H1 (cell line): ENCODE data around the gene FLVCR2. TPM values are rescaled to one million over a fixed set of nuclear protein-coding genes. Genes with fewer than 3 reads are reported as not detected.

Source experiments
- CTCF ChIA-PET: fragments of 300-600 bp; sonication (Branson Sonifier 250); formaldehyde crosslinking; loops from one replicate; lab custom pipeline; 2021; ENCODE audit not compliant: partially characterized antibody; lab: Charles Lee
- POLR2A ChIA-PET: fragments of 300-600 bp; sonication (Branson Sonifier 250); formaldehyde crosslinking; loops from one replicate; lab custom pipeline; 2021; ENCODE audit warnings: inconsistent platforms; ENCODE audit not compliant: partially characterized antibody; lab: Charles Lee
- DNase-seq, 2 experiments: peaks; one replicate each; pipeline versions ENCODE4 v3.0.0 to v3.0.0-alpha.2; 2010 to 2022; ENCODE audit warnings: low spot score in 2 of 2, low read depth in 1 of 2, mixed read lengths in 1 of 2
- FAIRE-seq: peaks from 2 replicates; lab custom pipeline; 2011; peaks lifted over from hg19 to GRCh38; lab: Jason Lieb, UNC
- H2AFZ ChIP-seq: 2 replicates; pipeline ENCODE4 v1.8.1; 2012; ENCODE audit warnings: low read length, inconsistent platforms
- H2AK5ac ChIP-seq: 2 replicates; pipeline ENCODE4 v1.6.1; 2013; ENCODE audit warnings: low read depth, low read length
- H2BK120ac ChIP-seq: replicated peaks from 2 replicates; pipeline ENCODE3; 2013; ENCODE audit warnings: low read depth, low read length, inconsistent platforms
- H2BK12ac ChIP-seq: 2 replicates; pipeline ENCODE4 v1.6.1; 2013; ENCODE audit warnings: low read depth, low read length
- H2BK15ac ChIP-seq: 2 replicates; pipeline ENCODE4 v1.6.1; 2013; ENCODE audit warnings: low read length
- H2BK20ac ChIP-seq: 2 replicates; pipeline ENCODE4 v1.6.1; 2013; ENCODE audit warnings: low read length
- H2BK5ac ChIP-seq: 2 replicates; pipeline ENCODE4 v1.6.1; 2013; ENCODE audit warnings: low read depth, low read length
- H3K14ac ChIP-seq: 2 replicates; pipeline ENCODE4 v1.6.1; 2013; ENCODE audit warnings: inconsistent platforms; ENCODE audit not compliant: insufficient read length
- H3K18ac ChIP-seq: 2 replicates; pipeline ENCODE4 v1.6.1; 2013; ENCODE audit warnings: low read length; ENCODE audit errors: extremely low read depth
- H3K23ac ChIP-seq: 2 replicates; pipeline ENCODE4 v1.6.1; 2013; ENCODE audit warnings: inconsistent platforms; ENCODE audit not compliant: insufficient read length
- H3K23me2 ChIP-seq: 2 replicates; pipeline ENCODE4 v1.6.1; 2013; ENCODE audit warnings: low read depth, low read length
- H3K27ac ChIP-seq: 2 replicates; pipeline ENCODE4 v1.6.1; 2011; ENCODE audit warnings: low read depth, low read length, inconsistent platforms
- H3K27me3 ChIP-seq, 4 experiments: replicated peaks in 1 of 4; 1 replicate in 1 of 4; 2 replicates in 3 of 4; pipeline versions ENCODE4 v1.6.1 to v1.8.1; 2011 to 2013; ENCODE audit warnings: low read length in 3 of 4, mild to moderate bottlenecking in 3 of 4, inconsistent platforms in 2 of 4, mixed read lengths in 2 of 4, moderate library complexity in 1 of 4; ENCODE audit not compliant: control insufficient read depth in 3 of 4, insufficient read depth in 3 of 4; ENCODE audit errors: extremely low read depth in 1 of 4
- H3K36me3 ChIP-seq, 4 experiments: 2 replicates each; pipeline versions ENCODE4 v1.6.1 to v1.8.1; 2011 to 2013; ENCODE audit warnings: mild to moderate bottlenecking in 4 of 4, low read length in 3 of 4, moderate library complexity in 2 of 4, control low read depth in 1 of 4, inconsistent platforms in 1 of 4; ENCODE audit not compliant: insufficient read depth in 4 of 4, control insufficient read depth in 2 of 4
- H3K4ac ChIP-seq: replicated peaks from 2 replicates; pipeline ENCODE3; 2013; ENCODE audit warnings: low read length, low read depth, mixed read lengths, inconsistent platforms; ENCODE audit not compliant: insufficient read length
- H3K4me1 ChIP-seq, 4 experiments: replicated peaks in 1 of 4; 1 replicate in 1 of 4; 2 replicates in 3 of 4; pipeline versions ENCODE4 v1.6.1 to v1.8.1; 2011 to 2013; ENCODE audit warnings: low read length in 3 of 4, inconsistent platforms in 2 of 4, mixed read lengths in 1 of 4; ENCODE audit not compliant: insufficient read depth in 4 of 4, control insufficient read depth in 3 of 4
- H3K4me2 ChIP-seq, 2 experiments: 2 replicates each; pipeline versions ENCODE4 v1.6.1 to v1.8.1; 2011 to 2013; ENCODE audit warnings: low read depth in 2 of 2, low read length in 2 of 2, control low read depth in 1 of 2, inconsistent platforms in 1 of 2, mild to moderate bottlenecking in 1 of 2; ENCODE audit not compliant: insufficient read depth in 1 of 2
- H3K4me3 ChIP-seq, 4 experiments: fragments of 200-600, 300-600 bp in 1 of 4; sonication (generic), shearing (Covaris generic), sonication (Bioruptor Twin) in 1 of 4; 2 replicates each; pipeline versions ENCODE4 v1.5.1 to v1.8.1; 2011 to 2016; ENCODE audit warnings: low read length in 4 of 4, low read depth in 3 of 4, control low read depth in 2 of 4, inconsistent platforms in 2 of 4, mild to moderate bottlenecking in 2 of 4, mixed read lengths in 1 of 4, moderate library complexity in 1 of 4; ENCODE audit not compliant: insufficient read depth in 2 of 4; ENCODE audit errors: extremely low read depth in 1 of 4
- H3K56ac ChIP-seq: replicated peaks from 2 replicates; pipeline ENCODE3; 2013; ENCODE audit warnings: low read depth, mild to moderate bottlenecking, mixed read lengths, low read length, inconsistent platforms; ENCODE audit not compliant: insufficient read length
- H3K79me1 ChIP-seq: 2 replicates; pipeline ENCODE4 v1.6.1; 2013; ENCODE audit warnings: low read depth, low read length, control low read depth
- H3K79me2 ChIP-seq, 2 experiments: 2 replicates each; pipeline versions ENCODE4 v1.6.1 to v1.8.1; 2012 to 2013; ENCODE audit warnings: low read length in 2 of 2, mild to moderate bottlenecking in 2 of 2, inconsistent platforms in 1 of 2; ENCODE audit not compliant: insufficient read depth in 2 of 2, control insufficient read depth in 1 of 2
- H3K9ac ChIP-seq, 4 experiments: replicated peaks in 1 of 4; 1 replicate in 1 of 4; 2 replicates in 3 of 4; pipeline versions ENCODE4 v1.6.1 to v1.8.1; 2011 to 2013; ENCODE audit warnings: low read depth in 3 of 4, low read length in 3 of 4, control low read depth in 2 of 4, mild to moderate bottlenecking in 2 of 4, moderate library complexity in 2 of 4, inconsistent platforms in 1 of 4; ENCODE audit errors: extremely low read depth in 1 of 4
- H3K9me3 ChIP-seq, 2 experiments: 2 replicates each; pipeline versions ENCODE4 v1.6.1 to v1.8.1; 2012 to 2013; ENCODE audit warnings: mild to moderate bottlenecking in 2 of 2, moderate library complexity in 2 of 2, control low read depth in 1 of 2, inconsistent platforms in 1 of 2, low read depth in 1 of 2, low read length in 1 of 2, mixed read lengths in 1 of 2; ENCODE audit not compliant: insufficient read depth in 2 of 2
- H4K20me1 ChIP-seq, 2 experiments: replicated peaks in 1 of 2; 2 replicates each; pipeline versions ENCODE3 to v1.8.1; 2011 to 2013; ENCODE audit warnings: inconsistent platforms in 2 of 2, low read length in 2 of 2, mild to moderate bottlenecking in 1 of 2; ENCODE audit not compliant: insufficient read depth in 2 of 2, control insufficient read depth in 1 of 2
- H4K5ac ChIP-seq: 2 replicates; pipeline ENCODE4 v1.6.1; 2013; ENCODE audit warnings: low read length, low read depth, mixed read lengths, inconsistent platforms; ENCODE audit not compliant: insufficient read length
- H4K8ac ChIP-seq: 2 replicates; pipeline ENCODE4 v1.8.0; 2013; ENCODE audit warnings: mild to moderate bottlenecking, moderate library complexity, low read length, inconsistent platforms; ENCODE audit not compliant: insufficient read depth; ENCODE audit errors: extremely low read depth
- H4K91ac ChIP-seq: replicated peaks from 2 replicates; pipeline ENCODE3; 2013; ENCODE audit warnings: low read length, mixed read lengths, inconsistent platforms; ENCODE audit not compliant: insufficient read length
- ASH2L ChIP-seq: fragments of 200-600, 300-600 bp; sonication (generic); IDR thresholded peaks from one replicate; pipeline ENCODE4 v1.7.1; 2017; ENCODE audit warnings: low read length
- BRCA1 ChIP-seq: IDR thresholded peaks from 2 replicates; pipeline ENCODE4 v1.6.1; 2012; ENCODE audit warnings: low read depth, low read length, improper control_type of control experiment
- CTBP2 ChIP-seq: IDR thresholded peaks from 2 replicates; pipeline ENCODE4 v1.7.0; 2011; ENCODE audit warnings: borderline replicate concordance, mild to moderate bottlenecking, moderate library complexity, mixed read lengths, low read length; ENCODE audit not compliant: insufficient read depth, insufficient read length
- NANOG ChIP-seq: IDR thresholded peaks from 2 replicates; pipeline ENCODE4 v1.6.1; 2011; ENCODE audit warnings: low read length, low read depth, mild to moderate bottlenecking, inconsistent platforms; ENCODE audit not compliant: insufficient read depth, poor library complexity, severe bottlenecking
- SIN3A ChIP-seq, 2 experiments: IDR thresholded peaks in 1 of 2; conservative IDR thresholded peaks in 1 of 2; 2 replicates each; pipeline ENCODE4 v1.6.1; 2011 to 2012; ENCODE audit warnings: low read length in 2 of 2, improper control_type of control experiment in 1 of 2, low read depth in 1 of 2, mild to moderate bottlenecking in 1 of 2
- WGBS, 2 experiments: shearing (Covaris generic) in 1 of 2; methylation state at CpG; one replicate each; pipeline versions ENCODE4 v1.1.6 to v1.1.7; 2013 to 2015; ENCODE audit warnings: low lambda C conversion rate in 2 of 2, mixed read lengths in 2 of 2, inconsistent platforms in 1 of 2, low coverage in 1 of 2, missing lambda C conversion rate in 1 of 2; ENCODE audit not compliant: insufficient replicate concordance in 2 of 2, insufficient coverage in 1 of 2, insufficient read length in 1 of 2; ENCODE audit errors: extremely low coverage in 1 of 2, missing lambda C conversion rate in 1 of 2; 5-methylcytosine and 5-hydroxymethylcytosine counted together
- polyA plus RNA-seq, 7 experiments: library from polyadenylated mRNA; depleted of rRNA in 3 of 7; stranded (reverse) in 5 of 7; unstranded in 2 of 7; fragments of >200 nt in 5 of 7; fragments of 200-250 nt in 2 of 7; gene quantifications; 1 replicate in 5 of 7; 2 replicates in 1 of 7; 4 replicates in 1 of 7; pipeline versions ENCODE4 v1.2.1 to v1.2.3, GENCODE V29; 2011 to 2013; ENCODE audit warnings: missing spikeins in 2 of 7, mixed read lengths in 2 of 7
- total RNA-seq: library from RNA; stranded (reverse); fragmentation: NEBNext Ultra II Directional; extraction: Animal tissue kit (Norgen Biotek cat#: 25700); gene quantifications from 2 replicates; pipeline ENCODE4 v1.2.1, GENCODE V29; 2021

The FLVCR2 gene
- total and polyA plus RNA-seq, 2 of the 8 experiments (the other 6 are each of a cell fraction or from before 2014, with no cell fraction given): 7.1 to 8.2 TPM

GRCh38 chr14:75648066-75648838 lies 69.8 kb downstream of the FLVCR2 start:
- Histone ChIP-seq H3K4me3 (no peak overlapping the region), H2BK120ac (no peak overlapping the region), H3K23me2 (no peaks in the 10 kb centered on the region), H3K9ac (no peak overlapping the region), H4K20me1 (peaks cover 0 to 2% of the 10 kb centered on the region in 2 experiments), H3K18ac (no peak overlapping the region), H3K4me2 (no peak overlapping the region), H4K5ac (no peak overlapping the region), H3K14ac (no peak overlapping the region), H3K79me2 (no peaks in the 10 kb centered on the region), H2BK15ac (no peak overlapping the region), H4K91ac (no peak overlapping the region), H3K27ac (no peak overlapping the region), H2AK5ac (no peak overlapping the region), H3K36me3 (peaks cover 16 to 49% (median 33%) of the 10 kb centered on the region in 4 experiments), H2BK20ac (no peak overlapping the region), H2AFZ (no peak overlapping the region), H4K8ac (no peak overlapping the region), H3K27me3 (no peaks in the 10 kb centered on the region), H3K9me3 (no peaks in the 10 kb centered on the region), H3K23ac (no peak overlapping the region), H3K4ac (no peak overlapping the region), H3K56ac (no peak overlapping the region), H3K79me1 (no peaks in the 10 kb centered on the region), H2BK12ac (no peak overlapping the region), H3K4me1 (no peaks in the 10 kb centered on the region), H2BK5ac (no peak overlapping the region)
- ChIA-PET CTCF (interaction anchor here (0.6 to 13.7 kb wide), 4 partner anchors 11 to 856 kb away, joined by 3 to 348 read pairs (median 4); partner anchors contain the start of gene FLVCR2), POLR2A (interaction anchor here (2.1 kb wide), 1 partner anchor 8 kb away, joined by 7 read pairs; no protein-coding TSS in a partner anchor)
- DNase-seq (no peak), FAIRE-seq (no peak)
- 90% methylated on average over 9 of the region's 9 CpGs; no CpG with 5 or more reads in 1 of the 2 experiments for WGBS, 2 experiments
- TF ChIP-seq BRCA1: no peak
- TF ChIP-seq SIN3A (conservative IDR thresholded peaks at IDR 0.05 in 1 of 2, IDR thresholded peaks at IDR 0.05 in 1 of 2; ENCODE audit: low read depth in 1 of 2, low read length in 2 of 2): no peak
- no peak for TF ChIP-seq CTBP2
- no peak for TF ChIP-seq ASH2L
- no peak for TF ChIP-seq NANOG
